ENCODE data around the gene PLK3. TPM values are rescaled to one million over a fixed set of nuclear protein-coding genes. Genes with fewer than 3 reads are reported as not detected.
"Not testable (repeated sequence)": the region's sequence is repeated elsewhere in the genome, so short reads cannot be mapped to it uniquely, and the experiment has no call there.

PLK3 gene
- total and polyA plus RNA-seq, 2 experiments from 2014 or later = 18.2 to 40.1 TPM

DNA sequence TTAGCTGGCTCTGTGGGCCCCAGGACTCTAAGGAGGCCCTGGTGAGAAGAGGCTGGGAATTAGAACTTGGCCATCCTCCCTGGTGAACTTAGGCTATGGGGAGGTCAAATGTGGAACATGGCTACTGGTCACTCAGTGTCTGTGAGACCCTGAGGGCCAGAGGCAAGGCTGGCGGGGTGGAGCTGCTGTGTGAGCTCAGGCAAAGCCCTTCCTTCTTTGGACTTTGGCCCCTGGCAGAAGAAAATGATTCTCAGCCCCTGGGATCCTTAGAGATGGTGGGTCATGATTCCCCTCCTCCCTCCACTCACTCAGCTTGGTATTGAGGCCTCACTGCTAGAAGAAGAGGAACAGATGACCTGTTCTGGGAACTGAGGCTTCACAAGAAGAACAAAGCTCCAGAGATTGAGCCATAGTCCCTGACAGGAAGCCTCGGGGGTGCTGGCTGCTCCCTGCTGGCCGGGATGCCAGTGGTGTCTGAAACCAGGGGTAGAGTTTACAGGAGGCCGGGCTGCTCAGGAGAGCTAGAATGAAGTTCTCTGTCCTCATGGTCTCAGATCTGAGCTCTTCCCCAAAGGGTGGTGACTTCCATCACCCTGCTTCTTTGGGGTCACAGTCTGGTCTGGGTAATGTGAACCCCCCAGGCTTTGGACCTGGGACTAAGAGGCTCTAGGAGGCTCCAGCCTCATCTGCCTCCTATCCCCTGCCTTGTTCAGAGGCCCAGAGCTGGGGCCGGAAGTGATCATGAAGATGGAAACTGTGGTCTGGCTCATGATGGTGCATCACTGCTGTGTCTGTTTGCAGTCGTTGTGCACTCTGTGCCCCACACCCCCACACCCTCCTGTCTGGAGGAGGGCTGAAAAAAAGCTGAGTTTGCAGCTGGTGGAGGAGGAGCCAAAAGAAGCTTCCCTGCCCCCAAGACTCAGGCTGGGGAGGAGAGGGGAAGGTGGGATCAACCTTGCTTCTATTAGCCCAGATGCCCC lies 9.1 kb downstream of the PLK3 start:
- Histone ChIP-seq H3K4me3 (no peak overlapping the region), H3K9me3 (ENCODE audit: low read depth) (no peaks in the 10 kb centered on the region), H3K79me2 (peaks cover 17% of the 10 kb centered on the region), H3K9me2 (replicated peaks; ENCODE audit: insufficient read depth) (no peaks in the 10 kb centered on the region), H3K27ac (peak overlapping the region; percentile 100), H4K20me1 (ENCODE audit: insufficient read depth, poor library complexity, severe bottlenecking) (no peaks in the 10 kb centered on the region), H3K36me3 (replicated peaks; ENCODE audit: insufficient read depth, low read depth) (no peaks in the 10 kb centered on the region), H3K27me3 (no peaks in the 10 kb centered on the region), H2AFZ (no peak overlapping the region), H3K4me1 (ENCODE audit: insufficient read depth) (peaks cover 53% of the 10 kb centered on the region), H3K4me2 (peak overlapping the region; percentile 75)
- peak; percentile 79 for DNase-seq (ENCODE audit: low spot score)
- TF ChIP-seq EZH2phosphoT487 (IDR thresholded peaks at IDR 0.05; ENCODE audit: low read depth, severe bottlenecking, unreplicated experiment) (no peak), CTCF (IDR thresholded peaks at IDR 0.05; ENCODE audit: poor library complexity) (no peak), EZH2 (IDR thresholded peaks at IDR 0.05; ENCODE audit: borderline replicate concordance) (no peak)
- WGBS (ENCODE audit: low lambda C conversion rate, missing lambda C conversion rate) = 36% methylated on average over 6 of the region's 6 CpGs

- Histone ChIP-seq H3K9me3 (ENCODE audit: low read depth) (no peaks in the 10 kb centered on the region), H3K4me3 (no peak overlapping the region), H3K79me2 (peaks cover 17% of the 10 kb centered on the region), H3K4me1 (ENCODE audit: insufficient read depth) (peaks cover 53% of the 10 kb centered on the region), H3K27me3 (no peaks in the 10 kb centered on the region), H3K27ac (peak overlapping the region; percentile 100), H3K9me2 (replicated peaks; ENCODE audit: insufficient read depth) (no peaks in the 10 kb centered on the region), H4K20me1 (ENCODE audit: insufficient read depth, poor library complexity, severe bottlenecking) (no peaks in the 10 kb centered on the region), H3K36me3 (replicated peaks; ENCODE audit: insufficient read depth, low read depth) (no peaks in the 10 kb centered on the region), H2AFZ (no peak overlapping the region), H3K4me2 (peak overlapping the region; percentile 75)
- 84% methylated on average over 12 of the region's 12 CpGs for WGBS (ENCODE audit: low lambda C conversion rate, missing lambda C conversion rate)
- peak; percentile 16 for DNase-seq (ENCODE audit: low spot score)
- TF ChIP-seq EZH2 (IDR thresholded peaks at IDR 0.05; ENCODE audit: borderline replicate concordance) = no peak
- TF ChIP-seq CTCF (IDR thresholded peaks at IDR 0.05; ENCODE audit: poor library complexity) = no peak
- no peak for TF ChIP-seq EZH2phosphoT487 (IDR thresholded peaks at IDR 0.05; ENCODE audit: low read depth, severe bottlenecking, unreplicated experiment)
Measured at GRCh38 chr1:44810101-44810761, 10.1 kb downstream of the PLK3 start.

GRCh38 chr1:44810762-44811105 lies 10.6 kb downstream of the PLK3 start:
- not testable (repeated sequence) for H3K9me3 ChIP-seq (ENCODE audit: low read depth); H3K9me2 ChIP-seq (replicated peaks; ENCODE audit: insufficient read depth); H3K27me3 ChIP-seq; H4K20me1 ChIP-seq (ENCODE audit: insufficient read depth, poor library complexity, severe bottlenecking); H2AFZ ChIP-seq; H3K36me3 ChIP-seq (replicated peaks; ENCODE audit: insufficient read depth, low read depth); H3K4me3 ChIP-seq; DNase-seq (ENCODE audit: low spot score)
- Histone ChIP-seq H3K79me2 (peaks cover 17% of the 10 kb centered on the region), H3K27ac (peak overlapping the region; percentile 100), H3K4me2 (peak overlapping the region; percentile 75), H3K4me1 (ENCODE audit: insufficient read depth) (peaks cover 53% of the 10 kb centered on the region)
- 98% methylated on average over 4 of the region's 4 CpGs for WGBS (ENCODE audit: low lambda C conversion rate, missing lambda C conversion rate)

DNA sequence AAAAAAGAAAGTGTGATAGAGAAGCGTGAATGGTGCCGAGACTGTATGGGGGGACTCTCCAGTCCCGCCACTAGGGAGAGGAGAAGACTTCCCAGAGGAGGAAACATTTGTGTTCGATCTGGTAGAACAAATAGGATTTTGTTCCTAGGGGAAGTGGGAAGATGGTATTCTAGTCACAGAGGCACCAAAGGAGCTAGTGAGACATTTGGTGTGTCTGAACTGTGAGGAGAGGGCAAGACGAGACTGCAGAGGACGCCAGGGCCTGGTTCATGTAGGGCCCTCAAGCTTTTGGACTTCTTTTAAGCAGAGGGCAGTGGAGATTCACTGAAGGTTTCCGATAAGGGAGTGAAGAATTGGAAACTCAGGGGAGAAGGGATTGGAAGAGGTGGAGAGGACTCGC lies 11.1 kb downstream of the PLK3 start:
- Histone ChIP-seq H3K4me1 (ENCODE audit: insufficient read depth) (peaks cover 53% of the 10 kb centered on the region), H3K4me2 (peak overlapping the region; percentile 5)

More for the DNA sequence above, 11.1 kb downstream of the PLK3 start:
- no peaks in the 10 kb centered on the region for H3K9me3 ChIP-seq (ENCODE audit: low read depth)
- no peaks in the 10 kb centered on the region for H3K36me3 ChIP-seq (replicated peaks; ENCODE audit: insufficient read depth, low read depth)
- H3K79me2 ChIP-seq = peaks cover 17% of the 10 kb centered on the region
- no peaks in the 10 kb centered on the region for H3K27me3 ChIP-seq
- DNase-seq (ENCODE audit: low spot score) = peak; percentile 5
- peak overlapping the region; percentile 75 for H3K27ac ChIP-seq
- no peaks in the 10 kb centered on the region for H4K20me1 ChIP-seq (ENCODE audit: insufficient read depth, poor library complexity, severe bottlenecking)
- H3K4me3 ChIP-seq = no peak overlapping the region
- WGBS (ENCODE audit: low lambda C conversion rate, missing lambda C conversion rate) = 90% methylated on average over 8 of the region's 8 CpGs
- no peak for TF ChIP-seq CTCF (IDR thresholded peaks at IDR 0.05; ENCODE audit: poor library complexity)
- TF ChIP-seq EZH2phosphoT487 (IDR thresholded peaks at IDR 0.05; ENCODE audit: low read depth, severe bottlenecking, unreplicated experiment) = no peak
- no peak for TF ChIP-seq EZH2 (IDR thresholded peaks at IDR 0.05; ENCODE audit: borderline replicate concordance)
- no peak overlapping the region for H2AFZ ChIP-seq
- H3K9me2 ChIP-seq (replicated peaks; ENCODE audit: insufficient read depth) = no peaks in the 10 kb centered on the region

Measured in hepatocyte (in vitro differentiated cells).